Measurements from ENCODE around the gene PCDHGA10. TPM values are rescaled to one million over a fixed set of nuclear protein-coding genes. Genes with fewer than 3 reads are reported as not detected.
A peak's percentile ranks its signal among the peaks of the same experiment; 100 is the strongest.
"Not testable (repeated sequence)": the region's sequence is repeated elsewhere in the genome, so short reads cannot be mapped to it uniquely, and the experiment has no call there.

PCDHGA10 gene
- 1.3 and 1.6 TPM in 2 replicates for total RNA-seq (2014; rRNA removed; shearing (Covaris generic))

- H3K27ac ChIP-seq: no peak within 1 kb of the TSS
- DNase-seq: peak in 1 of 2 experiments; percentile 4
Observed at GRCh38 chr5:141412854-141413539, at the start of gene PCDHGA10. PCDHGA10 (plus strand) TSS chr5:141412987; CDS start chr5:141413176, 189 bp downstream.

DNA sequence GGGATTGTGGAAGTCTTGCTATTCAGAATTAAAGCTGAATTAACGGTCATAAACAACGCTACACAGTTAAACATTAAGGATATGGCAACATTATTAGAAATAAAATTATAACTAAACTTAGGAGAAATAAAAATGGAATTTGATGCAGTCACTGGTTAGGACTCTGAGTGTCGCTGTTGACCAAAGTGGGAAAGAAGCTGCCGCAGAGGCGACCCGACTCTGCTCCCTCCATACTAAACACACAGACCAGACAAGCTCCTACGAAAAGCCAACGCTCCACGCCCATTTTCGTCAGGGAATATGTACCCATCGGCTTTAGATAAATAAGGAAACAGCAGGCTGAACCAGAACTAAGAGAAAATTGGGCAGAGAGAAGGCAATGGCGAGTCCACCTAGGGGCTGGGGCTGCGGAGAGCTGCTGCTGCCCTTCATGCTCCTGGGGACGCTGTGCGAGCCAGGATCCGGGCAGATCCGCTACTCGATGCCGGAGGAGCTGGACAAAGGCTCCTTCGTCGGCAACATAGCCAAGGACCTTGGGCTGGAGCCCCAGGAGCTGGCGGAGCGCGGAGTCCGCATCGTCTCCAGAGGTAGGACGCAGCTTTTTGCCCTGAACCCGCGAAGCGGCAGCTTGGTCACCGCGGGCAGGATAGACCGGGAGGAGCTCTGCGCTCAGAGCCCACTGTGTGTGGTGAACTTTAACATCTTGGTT is 48.7 kb upstream of the PCDHGA10 start, which contains the start of gene PCDHGA5:
Gene PCDHGA5, plus strand, starts transcription at position 211 of the 709 bp plus-strand sequence. Its CDS starts 169 bp downstream, at position 380.
- Histone ChIP-seq H3K9me3 (replicated peaks) (peaks cover 20% of the 10 kb centered on the region), H3K27me3 (no peaks in the 10 kb centered on the region), H3K4me1 (no peaks in the 10 kb centered on the region), H3K4me3 (no peak within 1 kb of the TSS), H3K36me3 (peaks cover 67% of the 10 kb centered on the region), H3K27ac (no peak within 1 kb of the TSS)
- DNase-seq: no peak

More at GRCh38 chr5:141412854-141413539, at the start of gene PCDHGA10:
- Histone ChIP-seq H3K27me3 (no peaks in the 10 kb centered on the region), H3K4me1 (no peaks in the 10 kb centered on the region), H3K9me3 (replicated peaks) (peaks cover 17% of the 10 kb centered on the region), H3K36me3 (peaks cover 19% of the 10 kb centered on the region), H3K4me3 (no peak within 1 kb of the TSS)

DNA sequence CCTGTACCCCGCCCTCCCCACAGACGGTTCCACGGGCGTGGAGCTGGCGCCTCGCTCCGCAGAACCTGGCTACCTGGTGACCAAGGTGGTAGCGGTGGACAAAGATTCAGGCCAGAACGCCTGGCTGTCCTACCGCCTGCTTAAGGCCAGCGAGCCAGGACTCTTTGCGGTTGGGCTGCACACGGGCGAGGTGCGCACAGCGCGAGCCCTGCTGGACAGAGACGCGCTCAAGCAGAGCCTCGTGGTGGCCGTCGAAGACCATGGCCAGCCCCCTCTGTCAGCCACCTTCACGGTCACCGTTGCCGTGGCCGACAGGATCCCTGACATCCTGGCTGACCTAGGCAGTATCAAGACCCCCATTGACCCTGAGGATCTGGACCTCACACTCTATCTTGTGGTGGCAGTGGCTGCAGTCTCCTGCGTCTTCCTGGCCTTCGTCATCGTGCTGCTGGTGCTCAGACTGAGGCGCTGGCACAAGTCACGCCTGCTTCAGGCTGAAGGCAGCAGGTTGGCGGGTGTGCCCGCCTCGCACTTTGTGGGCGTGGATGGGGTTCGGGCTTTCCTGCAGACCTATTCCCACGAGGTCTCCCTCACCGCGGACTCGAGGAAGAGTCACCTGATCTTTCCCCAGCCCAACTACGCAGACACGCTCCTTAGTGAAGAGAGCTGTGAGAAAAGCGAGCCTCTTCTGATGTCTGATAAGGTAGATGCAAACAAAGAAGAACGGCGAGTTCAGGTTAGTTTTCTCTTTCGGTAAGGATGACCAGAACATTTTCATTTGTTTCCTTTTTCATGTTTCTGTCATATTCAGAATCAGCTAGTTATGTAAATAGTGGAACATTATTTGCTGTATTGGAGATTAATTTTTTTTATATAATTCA is 46.5 kb upstream of the PCDHGA10 start:
- Histone ChIP-seq H3K27me3 (no peaks in the 10 kb centered on the region), H3K36me3 (peaks cover 63% of the 10 kb centered on the region), H3K27ac (no peak overlapping the region), H3K4me1 (no peaks in the 10 kb centered on the region), H3K4me3 (no peak overlapping the region), H3K9me3 (replicated peaks) (peaks cover 18% of the 10 kb centered on the region)
- no peak for DNase-seq

DNA sequence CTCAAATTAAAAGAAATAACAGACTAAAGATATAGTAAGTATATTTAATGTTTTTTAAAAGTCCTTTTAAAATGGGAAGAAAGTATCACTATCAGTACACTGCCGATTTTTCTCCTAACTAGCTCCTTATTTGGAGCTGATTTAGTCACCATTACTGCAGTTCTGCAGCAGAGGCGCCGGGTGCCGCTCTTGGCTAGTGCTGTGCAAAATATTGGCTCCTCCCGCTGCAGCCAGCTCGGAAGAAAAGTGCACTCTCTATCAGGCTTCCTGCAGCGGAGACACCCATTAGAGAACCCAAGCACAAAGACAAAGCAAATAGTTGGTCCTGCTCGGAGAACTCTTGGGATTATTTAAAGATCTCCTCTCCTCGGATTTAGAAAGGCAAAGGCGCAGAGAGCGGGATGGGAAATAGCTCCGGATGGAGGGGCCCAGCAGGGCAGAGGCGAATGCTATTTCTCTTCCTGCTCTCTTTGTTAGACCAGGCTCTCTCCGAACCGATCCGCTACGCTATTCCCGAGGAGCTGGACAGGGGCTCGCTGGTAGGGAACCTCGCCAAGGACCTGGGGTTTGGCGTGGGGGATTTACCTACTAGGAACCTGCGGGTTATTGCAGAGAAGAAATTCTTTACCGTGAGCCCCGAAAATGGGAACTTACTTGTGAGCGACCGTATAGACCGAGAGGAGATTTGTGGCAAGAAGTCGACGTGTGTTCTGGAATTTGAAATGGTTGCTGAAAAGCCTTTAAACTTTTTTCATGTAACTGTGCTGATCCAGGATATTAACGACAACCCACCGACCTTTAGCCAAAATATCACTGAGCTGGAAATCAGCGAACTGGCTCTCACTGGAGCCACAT is 42.6 kb upstream of the PCDHGA10 start, which contains the start of gene PCDHGB3:
Gene PCDHGB3, plus strand, starts transcription at position 249 of the 855 bp plus-strand sequence. Its CDS starts 153 bp downstream, at position 402.
- H3K27me3 ChIP-seq: no peaks in the 10 kb centered on the region
- no peaks in the 10 kb centered on the region for H3K4me1 ChIP-seq
- peaks cover 65% of the 10 kb centered on the region for H3K36me3 ChIP-seq
- DNase-seq: no peak
- peaks cover 27% of the 10 kb centered on the region for H3K9me3 ChIP-seq (replicated peaks)
- no peak within 1 kb of the TSS for H3K4me3 ChIP-seq
- H3K27ac ChIP-seq: no peak within 1 kb of the TSS

GRCh38 chr5:141371572-141372475 is 41.0 kb upstream of the PCDHGA10 start:
- Histone ChIP-seq H3K27ac (no peak overlapping the region), H3K4me3 (no peak overlapping the region), H3K27me3 (no peaks in the 10 kb centered on the region), H3K9me3 (replicated peaks) (peaks cover 27% of the 10 kb centered on the region), H3K4me1 (no peaks in the 10 kb centered on the region), H3K36me3 (peaks cover 61% of the 10 kb centered on the region)
- DNase-seq: no peak

DNA sequence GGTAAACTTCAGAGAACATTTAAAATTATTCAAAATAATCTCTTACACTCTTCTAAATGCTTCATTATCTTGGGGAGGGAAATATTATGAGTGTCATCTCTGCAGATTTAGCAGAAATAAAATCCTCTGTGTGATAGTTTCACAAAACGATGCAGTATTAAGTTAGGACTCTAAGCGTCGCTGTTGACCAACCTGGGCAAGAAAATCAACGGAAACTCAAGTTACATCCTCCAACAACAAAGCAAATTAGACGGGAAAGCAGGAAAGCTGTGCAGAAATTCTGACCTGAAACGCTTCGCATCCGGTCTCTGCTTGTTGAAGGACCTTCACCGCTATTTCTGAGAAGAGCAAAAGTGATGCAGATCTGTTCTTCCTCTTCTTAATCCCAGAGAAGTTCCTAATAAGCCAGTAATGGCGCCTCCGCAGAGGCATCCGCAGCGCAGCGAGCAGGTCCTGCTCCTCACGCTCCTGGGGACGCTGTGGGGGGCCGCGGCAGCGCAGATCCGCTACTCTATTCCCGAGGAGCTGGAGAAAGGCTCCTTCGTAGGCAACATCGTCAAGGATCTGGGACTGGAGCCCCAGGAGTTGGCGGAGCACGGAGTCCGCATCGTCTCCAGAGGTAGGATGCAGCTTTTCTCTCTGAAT is 39.0 kb upstream of the PCDHGA10 start, which contains the start of gene PCDHGA6:
Gene PCDHGA6, plus strand, starts transcription at position 219 of the 645 bp plus-strand sequence. Its CDS starts 193 bp downstream, at position 412.
- Histone ChIP-seq H3K27me3 (no peaks in the 10 kb centered on the region), H3K27ac (no peak within 1 kb of the TSS), H3K4me3 (no peak within 1 kb of the TSS), H3K4me1 (no peaks in the 10 kb centered on the region), H3K9me3 (replicated peaks) (peaks cover 26% of the 10 kb centered on the region), H3K36me3 (peaks cover 64% of the 10 kb centered on the region)
- no peak for DNase-seq

GRCh38 chr5:141374627-141375026 is 38.2 kb upstream of the PCDHGA10 start:
- Histone ChIP-seq H3K4me1 (no peaks in the 10 kb centered on the region), H3K27me3 (no peaks in the 10 kb centered on the region), H3K9me3 (replicated peaks) (peaks cover 26% of the 10 kb centered on the region), H3K36me3 (peaks cover 64% of the 10 kb centered on the region), H3K27ac (no peak overlapping the region), H3K4me3 (no peak overlapping the region)
- DNase-seq: no peak

DNA sequence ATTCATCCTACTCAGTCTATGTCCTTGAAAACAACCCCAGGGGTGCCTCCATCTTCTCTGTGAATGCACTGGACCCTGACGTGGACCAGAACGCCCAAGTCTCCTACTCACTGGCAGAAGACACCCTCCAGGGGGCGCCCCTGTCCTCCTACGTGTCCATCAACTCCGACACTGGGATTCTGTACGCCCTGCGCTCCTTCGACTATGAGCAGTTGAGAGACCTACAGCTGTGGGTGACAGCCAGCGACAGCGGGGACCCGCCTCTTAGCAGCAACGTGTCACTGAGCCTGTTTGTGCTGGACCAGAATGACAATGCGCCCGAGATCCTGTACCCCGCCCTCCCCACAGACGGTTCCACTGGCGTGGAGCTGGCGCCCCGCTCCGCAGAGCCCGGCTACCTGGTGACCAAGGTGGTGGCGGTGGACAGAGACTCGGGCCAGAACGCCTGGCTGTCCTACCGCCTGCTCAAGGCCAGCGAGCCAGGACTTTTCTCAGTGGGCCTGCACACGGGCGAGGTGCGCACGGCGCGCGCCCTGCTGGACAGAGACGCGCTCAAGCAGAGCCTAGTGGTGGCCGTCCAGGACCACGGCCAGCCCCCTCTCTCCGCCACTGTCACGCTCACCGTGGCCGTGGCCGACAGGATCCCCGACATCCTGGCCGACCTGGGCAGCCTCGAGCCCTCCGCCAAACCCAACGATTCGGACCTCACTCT is 37.2 kb upstream of the PCDHGA10 start:
- DNase-seq, H3K27ac ChIP-seq, H3K27me3 ChIP-seq, H3K4me3 ChIP-seq, H3K4me1 ChIP-seq: not testable (repeated sequence)
- Histone ChIP-seq H3K36me3 (peaks cover 60% of the 10 kb centered on the region), H3K9me3 (replicated peaks) (peaks cover 26% of the 10 kb centered on the region)

GRCh38 chr5:141382469-141383294 is 30.1 kb upstream of the PCDHGA10 start, which contains the start of gene PCDHGA7:
PCDHGA7 (plus strand) TSS chr5:141382742; CDS start chr5:141382900, 158 bp downstream.
- H3K36me3 ChIP-seq: peaks cover 58% of the 10 kb centered on the region
- H3K4me1 ChIP-seq: no peaks in the 10 kb centered on the region
- H3K9me3 ChIP-seq (replicated peaks): peaks cover 13% of the 10 kb centered on the region
- no peak within 1 kb of the TSS for H3K4me3 ChIP-seq
- no peak within 1 kb of the TSS for H3K27ac ChIP-seq
- no peaks in the 10 kb centered on the region for H3K27me3 ChIP-seq
- DNase-seq: no peak

GRCh38 chr5:141383345-141383744 is 29.4 kb upstream of the PCDHGA10 start:
- Histone ChIP-seq H3K27me3 (no peaks in the 10 kb centered on the region), H3K27ac (no peak overlapping the region), H3K4me1 (no peaks in the 10 kb centered on the region), H3K9me3 (replicated peaks) (peaks cover 7% of the 10 kb centered on the region), H3K4me3 (no peak overlapping the region), H3K36me3 (peaks cover 51% of the 10 kb centered on the region)
- DNase-seq: no peak

GRCh38 chr5:141384471-141385267 is 28.1 kb upstream of the PCDHGA10 start:
- H3K4me3 ChIP-seq: no peak overlapping the region
- H3K36me3 ChIP-seq: peaks cover 44% of the 10 kb centered on the region
- H3K4me1 ChIP-seq: no peaks in the 10 kb centered on the region
- H3K9me3 ChIP-seq (replicated peaks): peaks cover 7% of the 10 kb centered on the region
- DNase-seq: no peak
- H3K27ac ChIP-seq: no peak overlapping the region
- no peaks in the 10 kb centered on the region for H3K27me3 ChIP-seq
